Measurements from ENCODE around the gene MPL. TPM values are rescaled to one million over a fixed set of nuclear protein-coding genes. Genes with fewer than 3 reads are reported as not detected.
"Not testable (repeated sequence)": the region's sequence is repeated elsewhere in the genome, so short reads cannot be mapped to it uniquely, and the experiment has no call there.

MPL gene
- total and polyA plus RNA-seq, 5 donors from 2014 or later = 2.2 TPM; not detected in 4

DNA sequence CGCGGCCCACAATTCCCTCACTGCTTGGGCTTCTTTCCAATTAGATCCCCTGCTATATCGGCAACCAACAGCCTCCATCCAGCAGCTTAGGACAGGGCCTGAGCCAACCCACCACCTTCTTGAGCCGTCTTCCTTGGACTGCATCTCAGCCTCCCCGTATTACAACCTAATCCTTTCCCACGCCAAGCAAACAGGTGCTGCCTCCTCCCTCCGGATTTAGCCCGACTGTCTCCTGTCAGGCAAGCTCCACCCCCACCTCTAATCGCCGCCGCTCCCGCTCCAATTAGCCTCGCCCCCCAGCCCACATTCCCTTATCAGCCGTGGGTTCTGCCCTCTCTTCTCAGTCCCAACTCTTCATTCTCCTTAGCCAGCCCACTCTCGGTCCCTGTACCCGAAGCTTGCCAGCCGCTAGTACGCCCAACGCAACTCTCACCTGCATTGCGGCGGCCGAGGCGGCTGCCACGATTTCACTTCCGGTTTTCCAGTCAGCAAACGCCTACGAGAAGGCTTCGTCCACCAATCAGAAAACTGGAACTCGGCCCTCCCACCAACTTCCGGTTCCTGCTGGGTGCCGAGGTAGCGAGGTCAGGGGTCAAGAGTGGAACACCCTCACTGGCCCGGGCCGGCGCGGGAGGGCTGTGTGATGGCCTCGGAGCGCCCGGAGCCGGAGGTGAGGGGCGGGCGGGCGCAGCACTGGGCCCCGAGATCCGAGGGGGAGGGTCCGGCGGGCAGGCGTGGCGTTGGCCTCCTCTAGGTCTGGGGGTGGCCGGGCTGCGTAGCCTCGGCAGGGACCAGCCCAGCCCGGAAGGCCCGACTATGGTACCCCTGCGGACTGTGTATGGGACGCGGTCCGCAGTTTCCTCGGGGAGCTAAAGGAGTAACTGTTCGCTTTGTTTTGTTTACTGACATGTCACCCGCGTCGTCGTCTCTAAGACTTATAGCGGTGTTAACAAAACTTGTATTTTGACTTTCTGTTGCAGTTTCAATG lies 52.0 kb downstream of the MPL start, which contains the start of the genes MED8 and SZT2:
TSS of gene MED8 (minus strand) at position 475 of the 988 bp plus-strand sequence. CDS start at position 439, 36 bp downstream.
TSS of gene SZT2 (plus strand) at position 574 of the 988 bp plus-strand sequence. CDS start at position 644, 70 bp downstream.
- no peaks in the 10 kb centered on the region for H3K27me3 Mint-ChIP-seq
- H3K9me3 Mint-ChIP-seq = no peaks in the 10 kb centered on the region
- peaks cover 23% of the 10 kb centered on the region for H3K36me3 Mint-ChIP-seq
- H3K4me1 Mint-ChIP-seq = peaks cover 19 to 65% (median 40%) of the 10 kb centered on the region in 4 donors
- ATAC-seq (ENCODE audit: low read depth in 2 of 2) (peak; percentile 92), DNase-seq (peak; percentile 83 to 95 (median 88))
- Histone ChIP-seq H3K4me1 (ENCODE audit: control insufficient read depth, insufficient read depth, low read length, poor library complexity, severe bottlenecking) (peaks cover 20% of the 10 kb centered on the region), H3K4me3 (ENCODE audit: low read depth, low read length) (peak within 1 kb of the TSS; percentile 94), H3K36me3 (ENCODE audit: control insufficient read depth, insufficient read depth, low read length) (peaks cover 31% of the 10 kb centered on the region), H3K27me3 (ENCODE audit: control insufficient read depth, insufficient read depth, low read length) (no peaks in the 10 kb centered on the region), H3K27ac (ENCODE audit: insufficient read depth, low read length, poor library complexity, severe bottlenecking) (peak within 1 kb of the TSS; percentile 75), H3K9me3 (ENCODE audit: control insufficient read depth in 2 of 2, low read length in 2 of 2) (no peaks in the 10 kb centered on the region)
- peak within 1 kb of the TSS; percentile 99 to 100 (median 100) for H3K27ac Mint-ChIP-seq
- H3K4me3 Mint-ChIP-seq = peak within 1 kb of the TSS; percentile 96 to 100 (median 100)

DNA sequence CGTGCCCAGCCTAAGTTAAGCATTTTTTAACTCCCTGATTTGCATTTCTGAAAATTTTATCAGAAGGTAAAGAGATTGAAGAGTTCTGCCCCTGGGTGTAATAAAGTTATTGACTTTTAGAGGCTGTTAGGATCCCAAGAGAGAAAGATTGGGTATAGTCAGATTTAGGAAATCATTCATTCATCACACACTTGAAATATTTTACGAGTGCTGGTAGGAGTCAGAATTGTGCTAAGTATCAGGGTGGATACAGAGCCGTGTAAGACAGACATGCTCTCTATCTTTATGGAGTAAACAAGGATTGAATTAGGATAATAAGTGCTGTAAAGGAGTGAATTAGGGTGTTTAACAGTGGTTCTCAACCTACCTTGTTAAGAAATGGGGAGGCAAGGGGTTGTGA lies 55.1 kb downstream of the MPL start:
- Histone ChIP-seq H3K27me3 (ENCODE audit: control insufficient read depth, insufficient read depth, low read length) (no peaks in the 10 kb centered on the region), H3K36me3 (ENCODE audit: control insufficient read depth, insufficient read depth, low read length) (peaks cover 10% of the 10 kb centered on the region), H3K4me3 (ENCODE audit: low read depth, low read length) (no peak overlapping the region), H3K9me3 (ENCODE audit: control insufficient read depth in 2 of 2, low read length in 2 of 2) (no peaks in the 10 kb centered on the region), H3K27ac (ENCODE audit: insufficient read depth, low read length, poor library complexity, severe bottlenecking) (no peak overlapping the region), H3K4me1 (ENCODE audit: control insufficient read depth, insufficient read depth, low read length, poor library complexity, severe bottlenecking) (peaks cover 17% of the 10 kb centered on the region)
- H3K4me3 Mint-ChIP-seq = peak overlapping the region in 2 of 4 donors; percentile 63 to 83
- H3K4me1 Mint-ChIP-seq = peaks cover 19 to 57% (median 44%) of the 10 kb centered on the region in 4 donors
- H3K9me3 Mint-ChIP-seq = no peaks in the 10 kb centered on the region
- ATAC-seq (ENCODE audit: low read depth in 2 of 2) (no peak), DNase-seq (no peak)
- H3K36me3 Mint-ChIP-seq = peaks cover 11% of the 10 kb centered on the region
- H3K27me3 Mint-ChIP-seq = no peaks in the 10 kb centered on the region
- peak overlapping the region in 2 of 3 donors; percentile 22 to 39 for H3K27ac Mint-ChIP-seq

GRCh38 chr1:43395523-43395922 lies 57.9 kb downstream of the MPL start:
- DNase-seq = no peak
- Mint-ChIP-seq H3K36me3 (peaks cover 11% of the 10 kb centered on the region), H3K4me1 (peaks cover 8 to 41% (median 35%) of the 10 kb centered on the region in 4 donors), H3K27ac (no peak overlapping the region), H3K4me3 (no peak overlapping the region), H3K27me3 (no peaks in the 10 kb centered on the region), H3K9me3 (no peaks in the 10 kb centered on the region)
- ATAC-seq (ENCODE audit: low read depth in 2 of 2) = no peak
- no peak overlapping the region for H3K27ac ChIP-seq (ENCODE audit: insufficient read depth, low read length, poor library complexity, severe bottlenecking)
- H3K9me3 ChIP-seq (ENCODE audit: control insufficient read depth in 2 of 2, low read length in 2 of 2) = no peaks in the 10 kb centered on the region
- H3K27me3 ChIP-seq (ENCODE audit: control insufficient read depth, insufficient read depth, low read length) = no peaks in the 10 kb centered on the region
- peaks cover 10% of the 10 kb centered on the region for H3K36me3 ChIP-seq (ENCODE audit: control insufficient read depth, insufficient read depth, low read length)
- no peak overlapping the region for H3K4me3 ChIP-seq (ENCODE audit: low read depth, low read length)
- H3K4me1 ChIP-seq (ENCODE audit: control insufficient read depth, insufficient read depth, low read length, poor library complexity, severe bottlenecking) = no peaks in the 10 kb centered on the region

- H3K27me3 Mint-ChIP-seq = no peaks in the 10 kb centered on the region
These were observed 58.4 kb downstream of the MPL start for GRCh38 chr1:43396059-43396458.

GRCh38 chr1:43398227-43398626 lies 60.6 kb downstream of the MPL start:
- peaks cover 24% of the 10 kb centered on the region for H3K36me3 Mint-ChIP-seq
- H3K4me3 Mint-ChIP-seq = no peak overlapping the region
- no peaks in the 10 kb centered on the region for H3K27me3 ChIP-seq (ENCODE audit: control insufficient read depth, insufficient read depth, low read length)
- H3K27ac ChIP-seq (ENCODE audit: insufficient read depth, low read length, poor library complexity, severe bottlenecking) = no peak overlapping the region
- ATAC-seq (ENCODE audit: low read depth in 2 of 2) = no peak
- no peaks in the 10 kb centered on the region for H3K9me3 Mint-ChIP-seq
- peaks cover 4 to 32% (median 27%) of the 10 kb centered on the region in 4 donors for H3K4me1 Mint-ChIP-seq
- peaks cover 19% of the 10 kb centered on the region for H3K36me3 ChIP-seq (ENCODE audit: control insufficient read depth, insufficient read depth, low read length)
- H3K27ac Mint-ChIP-seq = no peak overlapping the region
- no peaks in the 10 kb centered on the region for H3K27me3 Mint-ChIP-seq
- no peaks in the 10 kb centered on the region for H3K4me1 ChIP-seq (ENCODE audit: control insufficient read depth, insufficient read depth, low read length, poor library complexity, severe bottlenecking)
- no peak overlapping the region for H3K4me3 ChIP-seq (ENCODE audit: low read depth, low read length)
- no peaks in the 10 kb centered on the region for H3K9me3 ChIP-seq (ENCODE audit: control insufficient read depth in 2 of 2, low read length in 2 of 2)
- no peak for DNase-seq

More at GRCh38 chr1:43396059-43396458, 58.4 kb downstream of the MPL start:
- DNase-seq = no peak
- Histone ChIP-seq H3K4me3 (ENCODE audit: low read depth, low read length) (no peak overlapping the region), H3K36me3 (ENCODE audit: control insufficient read depth, insufficient read depth, low read length) (peaks cover 10% of the 10 kb centered on the region), H3K9me3 (ENCODE audit: control insufficient read depth in 2 of 2, low read length in 2 of 2) (no peaks in the 10 kb centered on the region), H3K27me3 (ENCODE audit: control insufficient read depth, insufficient read depth, low read length) (no peaks in the 10 kb centered on the region), H3K27ac (ENCODE audit: insufficient read depth, low read length, poor library complexity, severe bottlenecking) (no peak overlapping the region), H3K4me1 (ENCODE audit: control insufficient read depth, insufficient read depth, low read length, poor library complexity, severe bottlenecking) (no peaks in the 10 kb centered on the region)
- Mint-ChIP-seq H3K4me1 (peaks cover 7 to 36% (median 32%) of the 10 kb centered on the region in 4 donors), H3K4me3 (no peak overlapping the region), H3K36me3 (peaks cover 11% of the 10 kb centered on the region), H3K9me3 (no peaks in the 10 kb centered on the region), H3K27ac (peak overlapping the region in 1 of 3 donors; percentile 5)
- no peak for ATAC-seq (ENCODE audit: low read depth in 2 of 2)

DNA sequence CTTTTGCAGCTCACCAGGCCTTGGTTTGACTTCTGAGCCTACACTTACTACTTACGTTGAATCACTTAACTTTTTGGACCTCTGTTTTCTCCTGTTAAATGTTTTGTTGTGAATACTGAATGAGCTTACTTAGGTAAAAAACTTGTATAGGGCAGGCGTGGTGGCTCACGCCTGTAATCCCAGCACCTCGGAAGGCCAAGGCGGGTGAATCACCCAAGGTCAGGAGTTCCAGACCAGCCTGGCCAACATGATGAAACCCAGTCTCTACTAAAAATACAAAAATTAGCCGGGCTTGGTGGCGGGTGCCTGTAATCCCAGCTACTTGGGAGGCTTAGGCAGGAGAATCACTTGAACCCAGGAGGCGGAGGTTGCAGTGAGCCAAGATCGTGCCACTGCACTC lies 62.8 kb downstream of the MPL start:
- ATAC-seq (ENCODE audit: low read depth in 2 of 2); H3K9me3 ChIP-seq (ENCODE audit: control insufficient read depth in 2 of 2, low read length in 2 of 2); H3K27ac Mint-ChIP-seq; H3K27me3 ChIP-seq (ENCODE audit: control insufficient read depth, insufficient read depth, low read length); H3K4me1 ChIP-seq (ENCODE audit: control insufficient read depth, insufficient read depth, low read length, poor library complexity, severe bottlenecking); DNase-seq; H3K27me3 Mint-ChIP-seq; H3K27ac ChIP-seq (ENCODE audit: insufficient read depth, low read length, poor library complexity, severe bottlenecking); H3K4me3 ChIP-seq (ENCODE audit: low read depth, low read length); H3K4me3 Mint-ChIP-seq; H3K9me3 Mint-ChIP-seq: not testable (repeated sequence)
- Mint-ChIP-seq H3K36me3 (peaks cover 39% of the 10 kb centered on the region), H3K4me1 (peaks cover 4 to 28% (median 17%) of the 10 kb centered on the region in 4 donors)
- peaks cover 37% of the 10 kb centered on the region for H3K36me3 ChIP-seq (ENCODE audit: control insufficient read depth, insufficient read depth, low read length)

DNA sequence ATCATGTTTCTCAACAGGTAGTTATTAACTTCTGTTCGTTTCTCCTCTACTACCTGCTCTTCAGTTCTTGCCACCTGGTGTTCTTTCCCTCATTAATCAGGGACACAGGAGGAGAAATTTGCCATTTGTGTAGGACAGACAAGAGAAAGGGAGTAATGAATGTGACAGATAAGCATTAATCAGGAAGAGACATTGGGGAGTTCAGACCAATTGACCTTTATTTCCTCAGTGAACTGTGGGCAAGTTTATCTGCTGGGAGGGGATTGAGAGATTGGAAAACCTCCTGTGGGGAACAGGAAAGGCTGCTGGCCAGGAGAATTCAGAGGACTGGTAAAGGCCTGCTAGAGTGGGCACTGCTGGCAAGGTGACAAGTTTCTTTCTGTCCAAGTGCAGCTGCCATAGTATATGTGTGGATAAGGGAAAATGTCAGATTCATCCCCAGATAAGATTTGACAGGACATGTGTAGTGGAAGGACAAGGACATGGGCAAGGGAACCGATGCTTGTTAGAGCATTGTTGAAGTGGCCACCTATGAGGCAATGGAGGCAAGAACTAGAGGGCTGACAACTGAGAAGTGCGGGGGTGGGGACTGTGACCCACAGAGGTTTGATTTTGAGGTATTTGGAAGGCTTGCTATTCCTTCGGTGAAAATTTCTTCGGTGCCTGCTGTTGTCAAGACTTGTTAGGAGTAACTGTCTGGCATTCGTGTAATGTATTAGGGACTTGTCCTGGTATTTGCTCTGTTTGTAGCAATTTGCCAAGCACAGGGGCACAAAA lies 64.7 kb downstream of the MPL start:
- no peaks in the 10 kb centered on the region for H3K9me3 Mint-ChIP-seq
- no peak overlapping the region for H3K4me3 ChIP-seq (ENCODE audit: low read depth, low read length)
- H3K4me1 Mint-ChIP-seq = peaks cover 8 to 25% (median 17%) of the 10 kb centered on the region in 4 donors
- peaks cover 45% of the 10 kb centered on the region for H3K36me3 Mint-ChIP-seq
- H3K27ac Mint-ChIP-seq = peak overlapping the region in 2 of 3 donors; percentile 15 to 59
- H3K9me3 ChIP-seq (ENCODE audit: control insufficient read depth in 2 of 2, low read length in 2 of 2) = no peaks in the 10 kb centered on the region
- H3K4me3 Mint-ChIP-seq = no peak overlapping the region
- no peak for ATAC-seq (ENCODE audit: low read depth in 2 of 2)
- H3K36me3 ChIP-seq (ENCODE audit: control insufficient read depth, insufficient read depth, low read length) = peaks cover 46% of the 10 kb centered on the region
- H3K27ac ChIP-seq (ENCODE audit: insufficient read depth, low read length, poor library complexity, severe bottlenecking) = no peak overlapping the region
- no peaks in the 10 kb centered on the region for H3K27me3 ChIP-seq (ENCODE audit: control insufficient read depth, insufficient read depth, low read length)
- DNase-seq = no peak
- no peaks in the 10 kb centered on the region for H3K4me1 ChIP-seq (ENCODE audit: control insufficient read depth, insufficient read depth, low read length, poor library complexity, severe bottlenecking)
- H3K27me3 Mint-ChIP-seq = no peaks in the 10 kb centered on the region

Data from CD4-positive, CD25-positive, alpha-beta regulatory T cell (primary cell).